GM12892 (cell line): Measurements from ENCODE around the gene HYDIN.

ENCODE experiments used
- DNase-seq: peaks from one replicate; pipeline ENCODE4 v3.0.0; 2011; ENCODE audit not compliant: insufficient read length
- FAIRE-seq: peaks from 2 replicates; lab custom pipeline; 2011; peaks lifted over from hg19 to GRCh38; lab: Jason Lieb, UNC
- POLR2A ChIP-seq: IDR thresholded peaks from 2 replicates; pipeline ENCODE4 v1.6.1; 2011; ENCODE audit warnings: low read depth, low read length, control low read depth
- POLR2AphosphoS5 ChIP-seq: IDR thresholded peaks from 2 replicates; pipeline ENCODE4 v1.6.1; 2011; ENCODE audit warnings: low read depth, low read length, control low read depth
- TAF1 ChIP-seq: IDR thresholded peaks from 2 replicates; pipeline ENCODE4 v1.6.1; 2011; ENCODE audit warnings: low read depth, mild to moderate bottlenecking, control low read depth, low read length, borderline replicate concordance

HYDIN gene

GRCh38 chr16:70793851-70794502, 436.5 kb downstream of the HYDIN start:
- no peak for DNase-seq
- peak; percentile 46 for FAIRE-seq
- no peak for TF ChIP-seq TAF1
- no peak for TF ChIP-seq POLR2AphosphoS5
- TF ChIP-seq POLR2A = no peak

DNA sequence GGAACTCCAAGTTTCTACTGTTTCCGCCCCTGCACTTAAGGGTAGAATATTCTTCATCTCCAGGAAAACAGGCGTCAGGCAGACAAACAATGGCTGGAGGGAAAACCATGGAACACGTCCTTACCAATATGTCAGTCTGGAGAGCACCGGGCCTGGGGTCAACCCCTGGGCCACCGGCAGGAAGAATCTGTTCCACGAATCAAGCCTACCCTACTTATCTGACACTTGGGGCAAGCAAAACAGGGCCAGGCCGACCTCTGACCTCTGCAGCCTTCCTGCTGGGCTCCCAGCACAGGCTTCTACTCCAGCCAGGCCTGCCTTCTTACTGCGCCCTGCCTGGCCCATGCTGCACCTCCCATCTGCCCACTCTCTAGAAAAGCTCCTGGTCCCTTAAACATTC, 439.7 kb downstream of the HYDIN start:
- TF ChIP-seq TAF1 (no peak), POLR2AphosphoS5 (no peak), POLR2A (no peak)
- no peak for DNase-seq
- FAIRE-seq = no peak

DNA sequence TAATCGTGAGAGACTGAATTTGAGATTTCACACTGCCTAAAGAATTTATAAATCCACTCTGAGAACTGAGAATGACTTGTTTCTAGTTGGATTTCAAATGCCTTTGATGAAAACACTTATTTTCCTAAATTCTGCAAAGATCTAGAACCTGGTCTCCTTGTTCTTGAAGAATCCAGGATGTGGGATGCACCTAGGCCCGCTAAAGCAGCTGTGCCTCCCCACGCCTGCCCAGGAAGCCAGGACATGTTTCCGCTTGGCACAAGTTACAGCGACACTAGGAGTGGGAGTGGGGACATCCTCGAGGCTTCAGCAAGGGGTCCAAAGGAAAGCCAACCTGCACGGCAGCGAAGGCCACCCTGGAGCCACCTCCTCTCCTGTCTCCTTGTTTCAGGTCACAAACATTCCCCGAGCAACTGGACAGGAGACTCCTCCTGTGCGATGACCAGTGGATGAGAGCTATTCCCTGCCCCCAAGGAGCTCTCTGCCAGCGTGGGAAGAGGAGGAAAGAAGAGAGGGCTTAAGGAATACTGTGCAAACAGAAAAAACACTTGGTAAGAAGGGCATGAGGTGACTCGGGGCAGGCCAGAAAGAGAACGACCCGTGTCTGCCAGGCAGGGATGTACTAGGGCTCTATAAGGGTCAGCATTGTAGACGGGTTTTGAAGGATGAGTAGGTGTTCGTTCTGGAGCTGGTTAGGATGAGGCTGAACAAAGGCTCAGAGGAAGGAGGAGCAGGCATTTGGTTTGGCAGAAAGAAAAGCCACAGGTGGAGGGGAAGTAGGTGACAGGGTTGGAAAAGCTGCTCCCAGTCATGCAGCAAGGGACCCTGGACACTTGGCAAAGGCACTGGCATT, 440.7 kb downstream of the HYDIN start:
- DNase-seq (no peak), FAIRE-seq (no peak)
- TF ChIP-seq TAF1 = no peak
- TF ChIP-seq POLR2AphosphoS5 = no peak
- no peak for TF ChIP-seq POLR2A

DNA sequence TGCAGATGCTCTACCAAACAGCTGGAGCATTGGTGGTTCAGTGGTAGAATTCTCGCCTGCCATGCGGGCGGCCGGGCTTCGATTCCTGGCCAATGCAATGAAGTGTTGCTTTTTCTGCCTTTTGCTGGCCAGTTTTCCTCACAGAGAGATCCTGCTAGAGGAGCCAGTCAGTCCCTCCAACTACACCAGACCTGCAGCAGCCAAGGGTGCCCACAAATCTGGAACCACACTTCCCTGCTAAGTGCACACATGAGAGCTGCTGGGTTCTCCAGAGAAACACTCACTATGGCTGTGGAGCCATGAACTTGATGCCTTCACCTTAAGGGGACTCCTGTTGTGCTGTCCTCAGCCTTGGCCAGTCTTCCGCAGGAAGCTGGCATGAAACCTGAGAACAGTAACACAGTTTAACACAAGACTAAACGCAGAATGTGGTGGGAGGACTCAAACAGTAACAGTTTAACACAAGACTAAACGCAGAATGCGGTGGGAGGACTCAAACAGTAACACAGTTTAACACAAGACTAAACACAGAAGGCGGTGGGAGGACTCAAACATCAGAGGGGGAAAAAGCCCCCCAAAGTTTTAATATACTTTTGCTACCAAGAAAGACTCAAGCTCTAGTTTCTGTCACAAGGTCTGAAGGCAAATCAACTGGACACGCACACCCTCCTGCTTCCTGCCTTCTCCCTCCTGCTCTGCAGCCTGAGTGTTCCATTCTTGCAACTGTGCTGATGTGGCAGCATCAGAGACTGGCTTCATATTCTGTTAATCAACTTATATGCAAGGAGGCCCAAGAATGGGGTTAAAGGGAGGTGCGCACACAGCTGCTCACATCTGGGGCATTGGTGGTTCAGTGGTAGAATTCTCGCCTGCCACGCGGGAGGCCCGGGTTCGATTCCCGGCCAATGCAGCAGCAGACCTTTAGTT, 441.6 kb downstream of the HYDIN start:
- TF ChIP-seq TAF1 = no peak
- no peak for TF ChIP-seq POLR2AphosphoS5
- TF ChIP-seq POLR2A = no peak
- FAIRE-seq (no peak), DNase-seq (no peak)

DNA sequence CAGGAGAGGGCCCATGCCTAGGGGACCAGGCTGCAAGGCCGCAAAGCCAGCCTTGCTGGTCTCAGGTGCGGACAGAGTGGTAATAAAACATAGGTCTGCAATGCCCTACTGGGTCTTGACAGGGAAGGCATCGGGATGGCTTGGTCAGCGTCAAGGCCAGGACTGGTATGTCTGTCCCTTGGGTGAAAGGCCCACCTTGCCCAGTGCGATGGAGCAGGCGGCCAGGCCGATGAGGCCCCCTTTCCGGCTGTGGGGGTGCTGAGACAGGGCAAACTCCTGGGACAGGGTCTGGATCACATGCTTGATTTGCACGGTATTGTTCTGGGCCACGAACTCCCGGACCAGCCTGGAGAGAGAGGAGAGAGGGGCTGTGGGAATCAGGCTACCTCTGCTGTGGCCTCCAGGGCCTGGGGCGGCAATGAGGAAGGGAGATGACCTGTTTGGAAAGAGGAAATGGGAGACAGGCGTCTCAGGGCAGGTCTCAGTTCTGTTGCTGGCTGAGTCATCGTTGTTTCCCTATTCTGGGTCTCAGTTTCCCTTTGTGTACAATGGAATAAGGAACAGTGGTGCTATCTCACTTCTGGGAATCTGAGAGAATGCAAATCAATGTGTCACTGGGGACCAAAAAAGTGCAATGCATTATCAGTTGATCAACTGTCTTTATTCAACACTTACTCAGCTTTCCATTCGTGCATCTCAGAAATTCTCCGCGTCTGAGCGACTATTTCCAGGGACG, 444.3 kb downstream of the HYDIN start:
- TF ChIP-seq POLR2A (no peak), POLR2AphosphoS5 (no peak), TAF1 (no peak)
- no peak for FAIRE-seq
- DNase-seq = no peak

DNA sequence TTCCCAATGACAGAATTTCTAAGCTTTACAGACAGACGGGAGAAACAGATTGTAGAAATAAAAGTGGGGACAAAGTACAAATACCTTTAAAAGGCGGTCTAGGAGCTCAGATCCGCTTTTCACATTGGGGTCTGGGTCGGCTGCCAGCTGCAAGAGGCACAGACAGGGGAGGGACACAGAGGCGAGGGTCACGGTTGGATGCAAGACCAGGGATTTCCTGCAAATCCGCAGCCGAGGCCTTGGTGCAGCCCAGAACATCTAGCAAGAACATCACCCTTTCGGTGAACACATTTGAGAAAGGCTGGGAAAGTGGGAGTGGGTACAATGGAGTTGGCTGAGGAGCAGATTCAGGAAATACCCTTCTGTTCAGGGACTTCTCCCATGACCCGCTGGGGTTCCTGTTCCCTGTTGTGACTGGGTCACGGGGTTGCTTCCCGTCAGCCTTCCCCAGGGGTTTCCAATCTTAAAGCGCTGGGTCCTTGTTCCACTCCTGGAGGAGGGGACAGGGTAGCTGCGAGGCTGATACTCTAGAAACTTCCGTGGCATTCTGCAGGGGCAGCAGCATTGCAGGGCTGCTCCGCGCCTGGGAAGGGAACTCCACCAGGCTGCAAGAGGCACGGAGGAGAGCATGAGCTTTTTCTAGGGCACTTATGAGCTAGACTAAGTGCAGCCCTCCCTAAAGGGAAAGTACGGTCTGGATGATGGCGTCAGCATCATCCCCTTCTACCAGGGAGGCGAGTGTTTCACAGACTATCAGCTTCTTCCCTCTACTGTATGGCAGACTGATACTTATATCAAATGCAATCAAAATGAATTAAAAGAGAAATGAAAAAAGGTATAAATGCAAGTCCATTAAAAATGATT, 445.6 kb downstream of the HYDIN start:
- FAIRE-seq = no peak
- TF ChIP-seq POLR2AphosphoS5 (no peak), POLR2A (no peak), TAF1 (no peak)
- DNase-seq = no peak

DNA sequence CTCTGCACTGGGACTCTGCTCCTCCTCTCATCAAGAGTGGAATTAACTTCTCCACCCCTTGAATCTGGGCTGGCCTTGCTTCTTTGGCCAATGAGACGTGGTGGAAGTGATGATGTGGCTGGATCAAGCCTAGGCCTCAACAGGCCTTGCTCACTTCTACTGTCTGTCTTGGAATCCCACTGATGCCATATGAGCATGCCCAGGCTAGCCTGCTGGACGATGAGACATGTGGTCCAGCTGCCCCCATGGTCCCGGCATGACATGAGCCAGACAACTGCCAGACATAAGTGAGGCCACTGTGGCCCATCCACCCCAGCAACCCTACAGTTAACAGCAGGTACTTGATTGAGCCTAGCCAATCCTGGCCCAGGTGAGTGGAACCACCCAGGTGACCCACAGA, 448.3 kb downstream of the HYDIN start:
- no peak for FAIRE-seq
- no peak for DNase-seq
- TF ChIP-seq TAF1 (no peak), POLR2A (no peak), POLR2AphosphoS5 (no peak)

- TF ChIP-seq POLR2A (no peak), POLR2AphosphoS5 (no peak), TAF1 (no peak)
- DNase-seq (no peak), FAIRE-seq (no peak)
Observed at GRCh38 chr16:70781800-70782199, 448.7 kb downstream of the HYDIN start.

DNA sequence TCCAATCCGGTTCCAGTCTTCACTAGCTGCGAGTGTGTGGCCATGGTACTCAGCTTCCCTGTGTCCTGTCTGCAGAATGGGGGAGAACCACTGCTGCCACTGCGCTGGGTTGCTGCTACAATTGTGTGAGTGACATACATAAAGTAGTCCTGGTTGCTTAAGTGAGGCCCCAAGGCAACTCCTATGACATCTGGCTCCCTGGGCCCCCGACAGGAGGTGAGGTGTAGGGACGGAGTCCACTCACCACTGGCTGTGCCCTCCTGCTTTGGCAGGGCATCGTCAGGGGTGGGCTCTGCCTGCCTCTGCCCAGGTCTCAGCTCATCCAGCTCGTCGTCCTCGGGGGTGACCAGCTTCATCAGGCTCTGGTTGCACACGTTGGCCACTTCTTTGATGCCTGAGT, 450.0 kb downstream of the HYDIN start:
- TF ChIP-seq POLR2AphosphoS5 = no peak
- TF ChIP-seq TAF1 = no peak
- TF ChIP-seq POLR2A = no peak
- FAIRE-seq (no peak), DNase-seq (no peak)

GRCh38 chr16:70779361-70779760, 451.2 kb downstream of the HYDIN start:
- no peak for FAIRE-seq
- no peak for DNase-seq
- TF ChIP-seq POLR2AphosphoS5 = no peak
- no peak for TF ChIP-seq TAF1
- TF ChIP-seq POLR2A = no peak
